GM13977 (cell line): ENCODE results near the gene MYOM1.
A peak's percentile ranks its signal among the peaks of the same experiment; 100 is the strongest.

Experiments used
- DNase-seq: peaks from one replicate; pipeline ENCODE4 v3.0.0; 2012; ENCODE audit warnings: low spot score
- CTCF ChIP-seq: IDR thresholded peaks from 2 replicates; pipeline ENCODE4 v1.5.1; 2012; ENCODE audit warnings: mild to moderate bottlenecking, control low read depth; ENCODE audit not compliant: insufficient read depth; ENCODE audit errors: extremely low read depth, missing control alignments
- in situ Hi-C: fragments of 300-500 bp; cut with MboI; formaldehyde crosslinking; loops from one replicate; pipeline ENCODE4 v1.12.0; 2022; ENCODE audit warnings: low sequenced_read_pairs, low pct_unique_long_range_greater_than_20kb, mixed read lengths, inconsistent platforms; ENCODE audit not compliant: unreplicated experiment

MYOM1 gene

GRCh38 chr18:3154214-3154613 lies 65.6 kb downstream of the MYOM1 start:
- no peak for TF ChIP-seq CTCF
- in situ Hi-C loops: loop anchor here (10.0 kb wide), 1 partner anchor 91 kb away; the partner anchor contains the start of gene MYL12A
- no peak for DNase-seq

GRCh38 chr18:3153107-3153704 lies 66.6 kb downstream of the MYOM1 start:
- TF ChIP-seq CTCF: no peak
- no peak for DNase-seq
- in situ Hi-C loops: loop anchor here (10.0 kb wide), 1 partner anchor 92 kb away; the partner anchor contains the start of gene MYL12A

- DNase-seq: no peak
- no peak for TF ChIP-seq CTCF
- in situ Hi-C loops: loop anchor here (10.0 kb wide), 1 partner anchor 93 kb away; the partner anchor contains the start of gene MYL12A
Observed at GRCh38 chr18:3152294-3152693, 67.5 kb downstream of the MYOM1 start.

- in situ Hi-C loops: loop anchor here (10.0 kb wide), 1 partner anchor 93 kb away; the partner anchor contains the start of gene MYL12A
- peak; percentile 66 for DNase-seq
Observed at GRCh38 chr18:3151399-3152264, 68.1 kb downstream of the MYOM1 start.

GRCh38 chr18:3150688-3151087 lies 69.1 kb downstream of the MYOM1 start:
- TF ChIP-seq CTCF: no peak
- DNase-seq: no peak
- in situ Hi-C loops: loop anchor here (10.0 kb wide), 1 partner anchor 94 kb away; the partner anchor contains the start of gene MYL12A

More at GRCh38 chr18:3151399-3152264, 68.1 kb downstream of the MYOM1 start:
- peak; percentile 70 for TF ChIP-seq CTCF

GRCh38 chr18:3150274-3150673 lies 69.5 kb downstream of the MYOM1 start:
- no peak for DNase-seq
- no peak for TF ChIP-seq CTCF
- in situ Hi-C loops: loop anchor here (10.0 kb wide), 1 partner anchor 95 kb away; the partner anchor contains the start of gene MYL12A
